ENCODE measurements around the gene PURA. TPM values are rescaled to one million over a fixed set of nuclear protein-coding genes. Genes with fewer than 3 reads are reported as not detected.

PURA gene
- total RNA-seq, 1 experiment from 2014 or later: 3.6 TPM

DNA sequence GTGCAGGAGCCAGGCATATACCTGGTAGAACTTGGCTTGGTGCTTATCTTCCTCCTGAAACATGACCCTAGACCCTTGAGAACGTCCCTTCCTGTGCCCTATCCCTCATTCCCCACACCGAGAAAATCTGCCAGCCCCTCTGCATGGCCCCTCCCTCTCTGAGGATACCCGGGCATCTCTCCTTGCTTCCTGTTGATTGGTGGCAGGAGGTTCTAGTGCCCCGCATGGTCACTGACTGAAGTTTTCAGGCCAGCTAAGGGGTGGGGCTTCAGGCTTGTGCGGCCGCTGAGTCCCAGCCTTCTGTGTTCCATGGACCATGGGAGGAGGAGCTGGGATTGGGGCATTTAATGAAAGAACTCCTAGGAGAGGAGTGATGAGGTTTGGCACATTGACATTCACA lies 34.6 kb downstream of the PURA start:
- H3K4ac ChIP-seq (ENCODE audit: low read depth, low read length): no peak overlapping the region
- DNase-seq: peak; percentile 86
- no peak overlapping the region for H2AFZ ChIP-seq (ENCODE audit: low read length)
- H3K23me2 ChIP-seq (ENCODE audit: insufficient read length, low read depth, low read length, poor library complexity, severe bottlenecking): peaks cover 8% of the 10 kb centered on the region
- H3K27ac ChIP-seq (ENCODE audit: insufficient read length, low read depth, low read length): no peak overlapping the region
- H4K91ac ChIP-seq (ENCODE audit: insufficient read length, low read depth, low read length): no peak overlapping the region
- H3K9me3 ChIP-seq (ENCODE audit: control insufficient read depth, low read depth, low read length): no peaks in the 10 kb centered on the region
- H3K18ac ChIP-seq (ENCODE audit: insufficient read length, low read depth, low read length): no peak overlapping the region
- peak overlapping the region in 1 of 2 experiments; percentile 51; a peak in 1 of 5 replicates for H3K4me3 Mint-ChIP-seq
- no peaks in the 10 kb centered on the region; a peak in 1 of 5 replicates for H3K9me3 Mint-ChIP-seq
- no peak overlapping the region for H3K4me2 ChIP-seq (ENCODE audit: insufficient read depth, insufficient read length, low read length)
- H2BK15ac ChIP-seq (ENCODE audit: low read depth, low read length): no peak overlapping the region
- TF ChIP-seq, protein P1, sequence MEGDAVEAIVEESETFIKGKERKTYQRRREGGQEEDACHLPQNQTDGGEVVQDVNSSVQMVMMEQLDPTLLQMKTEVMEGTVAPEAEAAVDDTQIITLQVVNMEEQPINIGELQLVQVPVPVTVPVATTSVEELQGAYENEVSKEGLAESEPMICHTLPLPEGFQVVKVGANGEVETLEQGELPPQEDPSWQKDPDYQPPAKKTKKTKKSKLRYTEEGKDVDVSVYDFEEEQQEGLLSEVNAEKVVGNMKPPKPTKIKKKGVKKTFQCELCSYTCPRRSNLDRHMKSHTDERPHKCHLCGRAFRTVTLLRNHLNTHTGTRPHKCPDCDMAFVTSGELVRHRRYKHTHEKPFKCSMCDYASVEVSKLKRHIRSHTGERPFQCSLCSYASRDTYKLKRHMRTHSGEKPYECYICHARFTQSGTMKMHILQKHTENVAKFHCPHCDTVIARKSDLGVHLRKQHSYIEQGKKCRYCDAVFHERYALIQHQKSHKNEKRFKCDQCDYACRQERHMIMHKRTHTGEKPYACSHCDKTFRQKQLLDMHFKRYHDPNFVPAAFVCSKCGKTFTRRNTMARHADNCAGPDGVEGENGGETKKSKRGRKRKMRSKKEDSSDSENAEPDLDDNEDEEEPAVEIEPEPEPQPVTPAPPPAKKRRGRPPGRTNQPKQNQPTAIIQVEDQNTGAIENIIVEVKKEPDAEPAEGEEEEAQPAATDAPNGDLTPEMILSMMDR (conservative IDR thresholded peaks at IDR 0.05): peak; percentile 37; the same call in 2 of the 3 replicates
- H3K27me3 Mint-ChIP-seq (ENCODE audit: low read depth): peaks cover 53% of the 10 kb centered on the region
- no peak overlapping the region for H2BK12ac ChIP-seq (ENCODE audit: insufficient read length, low read depth, low read length)
- no peaks in the 10 kb centered on the region; the same call in 1 of the 2 replicates for H3K4me1 ChIP-seq (ENCODE audit: insufficient read depth, low read length)
- no peak overlapping the region for H3K14ac ChIP-seq (ENCODE audit: insufficient read depth, low read length)
- H3K9ac ChIP-seq (ENCODE audit: extremely low read depth, insufficient read length, low read length): no peak overlapping the region
- no CpG with 5 or more reads among the region's 6 CpGs for WGBS (ENCODE audit: extremely low coverage, insufficient read length, low lambda C conversion rate)
- no peak overlapping the region for H3K23ac ChIP-seq (ENCODE audit: insufficient read length, low read depth, low read length)
- no peak overlapping the region for H3K27ac Mint-ChIP-seq
- H3T11ph ChIP-seq (ENCODE audit: low read length): no peak overlapping the region
- H4K5ac ChIP-seq (ENCODE audit: insufficient read length, low read depth, low read length): no peak overlapping the region
- no peaks in the 10 kb centered on the region for H3K36me3 Mint-ChIP-seq (ENCODE audit: insufficient read depth in 1 of 3, low read depth in 3 of 3)
- peaks cover 29 to 38% of the 10 kb centered on the region in 2 experiments for H3K4me1 Mint-ChIP-seq
- H3K56ac ChIP-seq (ENCODE audit: insufficient read length, low read depth, low read length): no peak overlapping the region
- H4K8ac ChIP-seq (replicated peaks; ENCODE audit: insufficient read length, low read depth, low read length): no peak overlapping the region
- no peak overlapping the region for H2BK20ac ChIP-seq (ENCODE audit: low read depth, low read length, poor library complexity, severe bottlenecking)
- no peak overlapping the region for H2AK5ac ChIP-seq (ENCODE audit: insufficient read length, low read length)
- H2BK5ac ChIP-seq (ENCODE audit: insufficient read length, low read length): no peak overlapping the region
- no peak overlapping the region for H2BK120ac ChIP-seq (ENCODE audit: low read depth, low read length, poor library complexity, severe bottlenecking)
- no peaks in the 10 kb centered on the region for H4K20me1 ChIP-seq (ENCODE audit: control insufficient read depth, insufficient read depth, insufficient read length)
- peaks cover 27% of the 10 kb centered on the region for H3K27me3 ChIP-seq (ENCODE audit: insufficient read depth, low read length)
- H3K79me1 ChIP-seq (ENCODE audit: insufficient read depth, low read depth, low read length, poor library complexity, severe bottlenecking): no peaks in the 10 kb centered on the region
- H3K79me2 ChIP-seq (ENCODE audit: insufficient read depth, low read length): no peaks in the 10 kb centered on the region
